NCI-H2196 (cell line): ENCODE data around the gene SV2C.

Experiments used
- DNase-seq: peaks from one replicate; lab custom pipeline; 2025; ENCODE audit not compliant: unreplicated experiment; lab: John Stamatoyannopoulos, UW

SV2C gene

GRCh38 chr5:76376148-76376865, 293.1 kb downstream of the SV2C start:
- DNase-seq = no peak

GRCh38 chr5:76376866-76377230, 293.7 kb downstream of the SV2C start:
- no peak for DNase-seq

GRCh38 chr5:76378355-76378754, 295.2 kb downstream of the SV2C start:
- DNase-seq = no peak

- DNase-seq = no peak
Measured at GRCh38 chr5:76379316-76379715, 296.1 kb downstream of the SV2C start.

- DNase-seq = no peak
Measured at GRCh38 chr5:76379855-76380254, 296.7 kb downstream of the SV2C start.

GRCh38 chr5:76380346-76381066, 297.3 kb downstream of the SV2C start:
- DNase-seq = no peak

GRCh38 chr5:76383126-76383832, 300.1 kb downstream of the SV2C start:
- no peak for DNase-seq

- no peak for DNase-seq
Measured at GRCh38 chr5:76384189-76384588, 301.0 kb downstream of the SV2C start.

GRCh38 chr5:76384705-76385104, 301.5 kb downstream of the SV2C start:
- DNase-seq = no peak

- no peak for DNase-seq
Measured at GRCh38 chr5:76385540-76385939, 302.4 kb downstream of the SV2C start.

- DNase-seq = no peak
Measured at GRCh38 chr5:76386360-76386759, 303.2 kb downstream of the SV2C start.

GRCh38 chr5:76388236-76388635, 305.1 kb downstream of the SV2C start:
- no peak for DNase-seq

- no peak for DNase-seq
Measured at GRCh38 chr5:76388791-76389512, 305.8 kb downstream of the SV2C start.

GRCh38 chr5:76389513-76390154, 306.5 kb downstream of the SV2C start:
- no peak for DNase-seq

GRCh38 chr5:76391014-76391413, 307.8 kb downstream of the SV2C start:
- DNase-seq = no peak

- DNase-seq = no peak
Measured at GRCh38 chr5:76393035-76393680, 310.0 kb downstream of the SV2C start.

GRCh38 chr5:76397200-76397599, 314.0 kb downstream of the SV2C start:
- no peak for DNase-seq

- no peak for DNase-seq
Measured at GRCh38 chr5:76399268-76399667, 316.1 kb downstream of the SV2C start.

GRCh38 chr5:76400466-76400865, 317.3 kb downstream of the SV2C start:
- no peak for DNase-seq

- DNase-seq = no peak
Measured at GRCh38 chr5:76401801-76402250, 318.6 kb downstream of the SV2C start.
